DMS53 treated with DMSO at 0.1 percent for 48 hours (cell line): ENCODE results near the gene A2ML1.
A peak's percentile ranks its signal among the peaks of the same experiment; 100 is the strongest.
"Not testable (repeated sequence)": the region's sequence is repeated elsewhere in the genome, so short reads cannot be mapped to it uniquely, and the experiment has no call there.

Experiments used
- DNase-seq: peaks from one replicate; lab custom pipeline; 2025; ENCODE audit not compliant: unreplicated experiment; lab: John Stamatoyannopoulos, UW

The A2ML1 gene

GRCh38 chr12:8822298-8822697 lies at the start of gene A2ML1:
TSS of gene A2ML1 (plus strand) at chr12:8822621. CDS start at chr12:8822652, 31 bp downstream.
- DNase-seq = no peak

GRCh38 chr12:8773461-8773860 lies 49.0 kb upstream of the A2ML1 start:
- DNase-seq = no peak

GRCh38 chr12:8779281-8779680 lies 43.1 kb upstream of the A2ML1 start:
- DNase-seq = no peak

DNA sequence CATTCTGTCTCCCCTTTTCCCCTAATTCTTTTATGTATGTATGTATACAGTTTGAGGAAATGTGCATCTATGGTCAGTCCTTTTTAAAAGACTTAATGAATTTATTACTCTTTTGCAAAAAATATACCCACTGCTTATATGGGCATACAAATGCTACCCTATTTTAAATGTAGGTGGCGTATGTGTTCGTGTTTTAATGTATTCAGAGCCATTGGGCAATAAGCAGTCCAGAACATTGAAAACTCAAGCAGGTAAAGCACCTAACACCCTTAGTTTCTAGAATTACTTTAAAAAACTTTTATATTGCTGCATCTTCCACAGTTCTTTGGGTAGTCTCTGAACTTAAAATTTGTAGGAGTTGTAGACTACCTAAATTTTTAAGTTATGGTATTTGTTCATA lies 42.6 kb upstream of the A2ML1 start:
- no peak for DNase-seq

GRCh38 chr12:8780389-8780788 lies 42.0 kb upstream of the A2ML1 start:
- DNase-seq = peak; percentile 21

GRCh38 chr12:8781381-8782127 lies 40.9 kb upstream of the A2ML1 start:
- no peak for DNase-seq

DNA sequence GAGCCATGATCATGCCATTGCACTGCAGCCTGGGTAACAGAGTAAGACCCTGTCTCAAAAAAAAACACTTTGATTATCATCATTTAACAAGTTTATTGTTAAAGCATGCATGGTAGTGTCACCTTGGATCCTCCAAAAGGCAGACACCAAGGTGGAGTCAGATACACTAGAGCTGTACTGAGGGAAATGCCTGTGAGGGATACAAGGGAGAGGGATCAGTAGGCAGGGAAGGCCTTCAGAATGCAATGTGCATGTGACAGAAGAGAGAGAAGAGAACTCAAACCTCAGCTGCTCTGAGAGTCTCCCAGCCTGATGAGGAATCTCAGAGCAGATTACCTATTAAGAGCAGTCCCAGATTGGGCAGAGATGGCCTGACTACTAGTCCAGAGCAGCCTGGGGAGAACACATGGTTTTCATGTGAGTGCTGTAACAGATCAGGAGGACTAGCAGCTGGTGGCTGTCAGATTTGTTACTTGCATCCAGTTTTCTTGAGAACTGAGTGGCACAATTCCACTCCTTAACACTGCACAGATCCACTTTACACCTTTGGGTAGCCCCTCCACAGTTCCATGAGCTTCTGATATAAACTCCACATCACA lies 38.0 kb upstream of the A2ML1 start:
- no peak for DNase-seq

DNA sequence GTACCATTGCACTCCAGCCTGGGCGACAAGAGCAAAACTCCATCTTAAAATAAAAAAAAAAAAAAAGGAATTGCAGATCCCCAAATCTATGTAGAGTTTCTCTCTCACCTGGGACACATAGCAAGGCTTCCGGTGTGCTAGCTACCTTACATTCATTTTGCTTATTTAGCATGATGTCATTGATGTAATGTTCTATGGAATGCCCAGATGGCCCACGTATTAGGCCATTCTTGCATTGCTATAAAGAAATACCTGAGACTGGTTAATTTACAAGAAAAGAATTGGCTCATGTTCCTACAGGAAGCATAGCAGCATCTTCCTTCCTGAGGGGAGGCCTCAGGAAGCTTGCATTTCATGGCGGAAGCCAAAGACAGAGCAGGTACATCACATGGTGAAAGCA lies 36.9 kb upstream of the A2ML1 start:
- DNase-seq = no peak

- not testable (repeated sequence) for DNase-seq
Measured at GRCh38 chr12:8787206-8787605, 35.2 kb upstream of the A2ML1 start.

DNA sequence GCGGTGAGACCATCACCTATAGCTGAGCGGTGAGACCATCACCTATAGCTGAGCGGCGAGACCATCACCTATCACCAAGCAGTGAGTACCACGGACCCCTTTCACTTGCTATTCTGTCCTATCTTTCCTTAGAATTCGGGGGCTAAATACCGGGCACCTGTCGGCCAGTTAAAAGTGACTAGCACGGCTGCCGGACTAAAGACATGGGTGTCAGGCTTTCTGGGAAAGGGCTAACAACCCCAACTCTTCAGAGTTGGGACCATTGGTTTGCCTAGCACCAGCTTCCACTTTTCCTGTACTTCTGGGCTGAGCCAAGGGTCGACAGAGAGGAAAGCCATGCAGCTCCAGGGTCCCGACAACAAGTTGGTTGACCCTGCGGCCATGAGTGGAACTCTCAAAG lies 33.7 kb upstream of the A2ML1 start:
- DNase-seq = not testable (repeated sequence)

- DNase-seq = not testable (repeated sequence)
Measured at GRCh38 chr12:8789341-8790013, 32.9 kb upstream of the A2ML1 start.

- DNase-seq = not testable (repeated sequence)
Measured at GRCh38 chr12:8793226-8793625, 29.2 kb upstream of the A2ML1 start.

- DNase-seq = not testable (repeated sequence)
Measured at GRCh38 chr12:8794611-8795010, 27.8 kb upstream of the A2ML1 start.

DNA sequence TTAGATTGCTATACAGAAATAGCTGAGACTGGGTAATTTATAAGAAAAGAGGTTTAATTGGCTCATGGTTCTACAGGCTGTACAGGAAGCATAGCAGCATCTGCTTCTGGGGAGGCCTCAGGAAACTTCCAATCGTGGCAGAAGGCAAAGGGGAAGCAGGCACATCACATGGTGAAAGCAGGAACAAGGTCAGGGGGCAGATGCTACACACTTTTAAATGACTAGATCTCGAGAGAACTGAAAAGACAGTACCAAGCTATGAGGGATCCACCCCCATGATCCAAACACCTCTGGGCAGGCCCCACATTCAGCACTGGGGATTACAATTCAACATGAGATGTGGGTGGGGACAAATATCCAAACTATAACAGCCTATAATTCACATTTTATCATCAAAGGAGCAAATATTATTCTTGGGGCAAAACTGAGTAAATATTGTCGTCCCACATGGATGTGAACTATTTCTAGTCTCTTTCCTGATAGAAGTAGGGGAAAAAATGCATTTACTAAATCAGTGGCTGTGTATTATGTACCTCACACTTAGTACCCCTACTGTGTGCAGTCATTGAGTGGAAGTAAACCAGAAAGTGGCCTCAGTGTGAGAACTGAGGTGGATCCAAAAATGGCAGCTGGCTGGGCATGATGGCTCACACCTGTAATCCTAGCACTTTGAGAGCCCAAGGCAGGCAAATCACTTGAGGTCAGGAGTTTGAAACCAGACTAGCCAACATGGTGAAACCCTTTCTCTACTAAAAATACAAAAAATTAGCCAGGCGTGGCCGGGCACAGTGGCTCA lies 25.4 kb upstream of the A2ML1 start:
- DNase-seq = no peak

DNA sequence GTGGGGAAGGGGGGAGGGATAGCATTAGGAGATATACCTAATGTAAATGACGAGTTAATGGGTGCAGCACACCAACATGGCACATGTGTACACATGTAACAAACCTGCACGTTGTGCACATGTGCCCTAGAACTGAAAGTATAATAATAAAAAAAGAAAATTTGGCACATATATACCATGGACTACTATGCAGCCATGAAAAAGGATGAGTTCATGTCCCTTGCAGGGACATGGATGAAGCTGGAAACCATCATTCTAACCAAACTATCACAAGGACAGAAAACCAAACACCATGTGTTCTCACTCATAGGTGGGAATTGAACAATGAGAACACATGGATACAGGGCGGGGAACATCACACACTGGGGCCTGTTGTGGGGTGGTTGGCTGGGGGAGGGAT lies 21.2 kb upstream of the A2ML1 start:
- not testable (repeated sequence) for DNase-seq

DNA sequence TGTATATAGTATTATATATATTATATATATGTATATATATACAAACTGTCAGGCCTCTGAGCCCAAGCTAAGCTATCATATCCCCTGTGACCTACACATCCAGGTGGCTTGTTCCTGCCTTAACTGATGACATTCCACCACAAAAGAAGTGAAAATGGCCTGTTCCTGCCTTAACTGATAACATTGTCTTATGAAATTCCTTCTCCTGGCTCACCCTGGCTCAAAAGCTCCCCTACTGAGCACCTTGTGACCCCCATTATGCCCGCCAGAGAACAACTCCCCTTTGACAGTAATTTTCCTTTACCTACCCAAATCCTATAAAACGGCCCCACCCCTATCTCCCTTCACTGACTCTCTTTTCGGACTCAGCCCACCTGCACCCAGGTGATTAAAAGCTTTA lies 17.6 kb upstream of the A2ML1 start:
- not testable (repeated sequence) for DNase-seq

GRCh38 chr12:8805487-8805886 lies 16.9 kb upstream of the A2ML1 start:
- not testable (repeated sequence) for DNase-seq

GRCh38 chr12:8807084-8807483 lies 15.3 kb upstream of the A2ML1 start:
- DNase-seq = not testable (repeated sequence)

DNA sequence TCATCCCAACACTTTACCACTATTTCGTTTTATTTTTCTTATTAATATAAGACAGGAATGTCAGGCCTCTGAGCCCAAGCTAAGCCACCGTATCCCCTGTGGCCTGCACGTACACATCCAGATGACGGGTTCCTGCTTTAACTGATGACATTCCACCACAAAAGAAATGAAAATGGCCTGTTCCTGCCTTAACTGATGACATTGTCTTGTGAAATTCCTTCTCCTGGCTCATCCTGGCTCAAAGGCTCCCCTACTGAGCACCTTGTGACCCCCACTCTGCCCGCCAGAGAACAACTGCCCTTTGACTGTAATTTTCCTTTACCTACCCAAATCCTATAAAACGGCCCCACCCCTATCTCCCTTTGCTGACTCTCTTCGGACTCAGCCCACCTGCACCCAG lies 12.3 kb upstream of the A2ML1 start:
- DNase-seq = not testable (repeated sequence)

DNA sequence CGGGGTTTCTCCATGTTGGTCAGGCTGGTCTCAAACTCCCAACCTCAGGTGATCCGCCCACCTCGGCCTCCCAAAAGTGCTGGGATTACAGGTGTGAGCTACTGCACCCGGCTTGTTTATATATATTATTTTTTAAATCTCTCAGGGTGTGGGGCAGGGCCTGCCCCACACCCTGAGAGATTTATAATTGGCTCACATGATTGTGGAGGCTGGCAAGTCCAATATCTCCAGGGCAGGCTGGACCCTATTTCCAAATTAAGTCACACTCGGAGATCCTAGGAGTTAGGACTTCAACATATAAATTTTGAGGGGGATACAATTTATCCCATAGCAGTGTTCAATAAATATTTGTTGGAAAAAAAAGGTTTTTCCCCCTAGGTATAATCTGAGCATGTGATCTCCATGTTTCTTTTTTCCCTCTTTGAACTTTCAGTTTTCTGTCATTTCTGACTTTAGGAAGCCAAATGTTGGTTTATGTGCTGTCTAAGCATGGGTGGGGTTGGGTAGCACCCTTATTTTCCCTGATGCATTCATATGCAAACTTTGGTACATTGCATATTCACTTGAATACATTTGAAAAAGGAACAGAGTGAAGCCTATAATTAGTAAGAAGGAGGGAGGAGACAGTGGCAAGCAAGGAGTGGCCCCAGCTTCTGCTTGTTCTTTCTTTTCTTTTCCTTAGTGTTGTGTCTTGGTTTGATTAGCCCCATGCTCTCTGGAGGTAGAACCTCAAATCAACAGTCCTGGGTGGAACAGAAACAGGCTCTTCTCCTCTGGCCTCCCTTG lies 8.7 kb upstream of the A2ML1 start:
- no peak for DNase-seq
